ENCODE measurements around the gene RASA3. TPM values are rescaled to one million over a fixed set of nuclear protein-coding genes. Genes with fewer than 3 reads are reported as not detected.
"Not testable (repeated sequence)": the region's sequence is repeated elsewhere in the genome, so short reads cannot be mapped to it uniquely, and the experiment has no call there.

Gene RASA3
- total RNA-seq, 1 experiment from 2014 or later, result 58.6 TPM

DNA sequence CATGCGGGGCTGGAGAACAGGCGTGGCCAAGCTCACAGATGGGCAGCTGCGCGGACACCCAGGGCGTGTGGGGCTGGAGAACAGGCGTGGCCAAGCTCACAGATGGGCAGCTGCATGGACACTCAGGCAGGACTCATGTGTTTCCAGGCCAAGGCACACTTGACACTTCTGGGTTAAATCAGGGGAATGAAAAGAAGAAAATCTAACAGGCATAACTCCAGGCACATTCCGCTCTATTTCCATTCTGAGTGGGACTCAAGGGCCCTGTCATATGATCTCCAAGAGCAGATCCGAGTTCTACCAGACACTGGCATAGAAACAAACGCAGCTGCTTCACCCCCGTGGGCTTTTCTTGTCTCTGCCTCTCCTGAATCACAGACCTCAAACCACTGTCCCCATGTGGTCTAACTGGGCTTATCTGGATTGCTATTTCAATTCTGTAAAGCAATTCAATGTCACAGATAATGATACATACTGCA lies 141.2 kb downstream of the RASA3 start:
- DNase-seq (ENCODE audit: low read depth), result peak; percentile 91

DNA sequence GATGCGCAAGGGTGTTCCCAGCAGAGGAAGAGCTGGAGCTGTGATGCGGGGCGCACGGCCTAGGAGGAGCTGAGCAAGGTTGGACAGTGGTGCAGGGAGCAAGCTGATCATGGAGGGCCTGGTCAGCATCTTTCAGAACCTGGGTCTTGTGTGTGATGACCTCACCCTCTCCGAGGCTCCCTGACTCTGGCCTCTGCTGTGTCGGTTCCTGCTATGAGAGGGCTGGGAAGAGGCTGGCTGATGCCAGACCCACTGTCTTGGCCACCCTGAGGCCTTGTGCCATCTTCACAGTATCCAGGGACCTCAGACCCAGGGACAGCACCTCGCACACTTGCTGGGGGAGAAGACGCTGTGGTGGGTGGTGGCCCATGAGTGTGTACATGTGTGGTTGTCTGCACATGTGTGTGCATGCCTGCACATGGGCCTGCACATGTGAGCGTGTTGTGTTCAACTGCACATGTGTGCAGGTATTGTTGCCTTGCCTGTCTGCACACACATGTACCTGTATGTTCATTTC lies 142.0 kb downstream of the RASA3 start:
- no peak for DNase-seq (ENCODE audit: low read depth)

DNA sequence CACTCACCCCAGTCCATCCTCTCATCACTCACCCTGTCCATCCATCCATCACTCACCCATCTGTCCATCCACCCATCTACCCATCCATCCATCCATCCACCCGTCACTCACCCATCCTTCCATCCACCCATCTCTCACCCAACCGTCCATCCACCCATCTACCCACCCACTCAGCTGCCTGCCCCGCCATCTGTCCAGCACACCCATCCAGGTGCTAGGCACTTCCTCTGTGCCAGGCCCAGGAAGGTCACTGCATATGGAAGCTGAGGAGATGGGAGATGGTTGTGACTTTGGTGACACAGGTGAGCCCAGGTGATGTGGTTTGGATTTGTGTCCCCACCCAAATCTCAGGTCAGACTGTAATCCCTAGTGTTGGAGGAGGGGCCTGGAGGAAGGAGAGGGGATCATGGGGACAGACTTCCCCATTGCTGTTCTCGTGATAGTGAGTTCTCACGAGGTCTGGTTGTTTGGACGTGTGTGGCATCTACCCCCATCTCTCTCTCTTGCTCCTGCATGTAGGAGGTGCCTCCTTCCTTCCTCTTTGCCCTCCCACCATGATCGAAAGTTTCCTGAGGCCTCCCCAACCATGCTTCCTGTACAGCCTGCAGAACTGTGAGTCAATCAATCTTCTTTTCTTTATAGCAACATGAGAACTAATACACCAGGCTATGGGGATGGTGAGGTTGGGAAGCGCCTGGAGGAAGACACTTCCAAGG lies 142.7 kb downstream of the RASA3 start:
- DNase-seq (ENCODE audit: low read depth), result no peak

DNA sequence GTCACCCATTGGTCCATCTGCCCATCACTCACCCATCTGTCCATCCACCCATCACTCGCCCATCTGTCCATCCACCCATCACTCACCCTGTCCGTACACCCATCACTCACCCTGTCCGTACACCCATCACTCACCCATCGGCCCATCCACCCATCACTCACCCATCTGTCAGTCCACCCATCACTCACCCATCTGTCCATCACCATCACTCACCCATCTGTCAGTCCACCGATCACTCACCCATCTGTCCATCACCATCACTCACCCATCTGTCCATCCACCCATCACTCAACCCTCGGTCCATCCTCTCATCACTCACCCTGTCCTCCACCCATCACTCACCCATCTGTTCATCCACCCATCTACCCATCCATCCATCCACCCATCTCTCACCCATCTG lies 143.6 kb downstream of the RASA3 start:
- DNase-seq (ENCODE audit: low read depth), result not testable (repeated sequence)

DNA sequence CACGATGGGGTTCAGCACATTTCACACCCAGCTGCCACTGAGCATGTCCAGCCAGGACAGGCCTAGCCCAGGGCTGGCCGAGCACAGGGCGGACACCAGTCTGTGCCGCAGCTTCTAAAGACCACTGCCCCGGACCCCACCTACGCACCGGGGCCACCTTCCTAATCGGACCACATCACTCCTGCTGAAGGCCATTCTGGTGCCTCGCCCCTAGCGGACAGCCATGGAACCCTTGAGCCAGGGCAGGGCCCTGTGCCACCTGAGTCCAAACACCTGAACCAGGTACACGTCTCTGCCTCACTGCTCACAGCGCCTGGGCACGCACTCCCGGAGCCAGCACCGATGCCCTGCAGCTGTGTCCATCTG lies 150.1 kb downstream of the RASA3 start:
- no peak for DNase-seq (ENCODE audit: low read depth)

DNA sequence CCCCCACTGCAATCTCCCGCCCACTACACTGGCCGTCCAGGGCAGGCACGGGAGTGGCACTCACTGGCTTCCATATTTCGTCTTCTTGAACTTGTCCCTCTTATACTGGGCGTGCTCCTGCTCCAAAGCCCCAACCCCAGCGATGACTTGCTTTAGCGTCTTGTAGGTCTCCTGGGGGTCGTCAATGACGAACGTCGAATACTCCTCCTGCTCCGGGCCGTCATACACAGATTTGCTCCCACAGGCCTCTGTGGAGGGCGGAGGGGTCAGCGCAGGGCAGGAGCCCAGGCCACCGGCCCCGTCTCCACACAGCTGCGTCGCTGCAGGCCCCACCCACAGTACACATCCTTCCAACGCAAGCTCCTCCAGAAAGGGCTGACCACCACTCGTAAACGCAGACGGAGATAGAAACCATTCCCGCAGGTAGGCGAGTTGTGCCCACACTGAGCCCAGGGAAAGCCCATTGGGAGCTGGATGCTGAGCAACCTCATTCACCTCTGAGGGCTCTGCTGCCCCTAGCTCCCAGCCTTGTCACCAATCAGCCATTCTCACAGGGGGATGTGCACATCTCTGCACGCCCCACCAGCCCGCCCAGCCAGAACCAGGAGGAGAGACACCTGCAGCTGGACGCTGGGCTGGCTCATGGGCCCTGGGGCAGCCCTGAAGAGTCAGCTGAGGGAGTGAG lies 150.7 kb downstream of the RASA3 start:
- no peak for DNase-seq (ENCODE audit: low read depth)

DNA sequence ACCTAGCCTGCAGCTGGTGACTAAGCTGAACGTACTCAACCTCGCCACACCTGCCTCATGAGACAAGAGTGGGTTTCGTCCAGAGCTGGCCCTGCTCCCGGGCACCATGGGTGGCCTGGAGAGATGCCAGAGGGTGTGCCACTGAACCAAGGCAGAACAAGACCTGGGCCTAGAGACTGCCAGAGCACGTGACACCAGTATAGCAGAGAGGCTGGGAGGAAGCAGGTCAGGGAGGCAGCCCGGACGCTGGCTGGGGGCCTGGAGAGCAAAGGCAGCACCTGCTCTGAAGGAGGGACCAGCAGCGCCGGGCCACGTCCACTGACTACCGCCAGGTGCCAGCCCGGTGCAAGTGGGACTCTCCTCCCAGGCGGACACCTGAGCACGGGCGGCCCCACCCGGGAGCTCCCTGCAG lies 151.2 kb downstream of the RASA3 start:
- DNase-seq (ENCODE audit: low read depth), result peak; percentile 49

DNA sequence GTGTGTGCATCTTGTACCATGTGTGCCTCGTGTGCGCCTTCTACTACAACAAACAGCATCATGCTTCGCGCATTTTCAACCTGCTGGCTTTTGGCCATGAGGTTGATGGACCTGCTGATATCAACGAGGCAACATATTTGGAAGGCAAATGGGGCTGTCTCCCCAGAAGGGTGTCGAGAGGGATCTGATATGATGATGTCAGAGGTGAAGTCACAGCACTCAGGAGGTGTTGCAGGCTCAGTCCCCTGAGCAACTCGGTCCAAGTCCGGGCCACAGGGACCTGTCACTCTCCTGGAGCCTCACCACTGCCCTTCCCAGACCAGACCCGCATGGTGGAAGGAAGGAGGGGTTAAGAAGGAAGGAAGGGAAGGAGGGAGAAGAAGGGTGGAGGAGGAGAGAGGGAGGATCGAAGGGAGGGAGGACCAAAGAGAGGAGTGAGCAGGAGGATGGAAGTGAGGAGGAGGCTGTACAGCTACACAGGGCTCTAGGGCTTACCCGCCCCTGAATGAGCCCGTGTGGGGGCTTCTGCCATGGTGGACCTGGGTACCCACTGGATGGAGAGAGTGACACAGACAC lies 151.8 kb downstream of the RASA3 start:
- no peak for DNase-seq (ENCODE audit: low read depth)

DNA sequence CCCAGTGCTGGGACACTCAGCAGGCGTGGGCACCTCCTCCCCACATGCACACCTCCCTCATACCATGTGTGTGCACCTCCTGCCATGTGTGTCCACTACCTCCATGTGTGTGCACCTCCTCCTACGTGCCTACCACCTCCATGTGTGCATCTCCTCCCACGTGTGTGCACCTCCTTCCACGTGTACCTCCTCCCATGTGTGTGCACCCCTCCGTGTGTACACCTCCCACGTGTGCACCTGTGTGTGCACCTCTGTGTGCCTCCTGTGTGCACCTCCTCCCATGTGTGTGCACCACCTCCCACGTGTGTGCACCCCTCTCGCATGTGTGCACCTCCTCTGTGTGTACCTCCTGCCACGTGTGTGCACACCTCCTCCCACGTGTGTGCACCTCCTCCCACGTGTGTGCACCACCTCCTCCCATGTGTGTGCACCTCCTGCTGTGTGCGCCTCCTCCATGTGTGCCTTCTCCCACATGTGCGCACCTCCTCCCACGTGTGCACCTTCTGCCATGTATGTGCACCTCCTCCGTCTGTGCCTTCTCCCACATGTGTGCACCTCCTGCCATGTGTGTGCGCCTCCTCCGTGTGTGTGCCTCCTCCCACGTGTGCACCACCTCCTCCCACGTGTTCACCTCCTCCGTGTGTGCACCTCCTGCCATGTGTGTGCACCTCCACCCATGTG lies 152.5 kb downstream of the RASA3 start:
- no peak for DNase-seq (ENCODE audit: low read depth)

DNA sequence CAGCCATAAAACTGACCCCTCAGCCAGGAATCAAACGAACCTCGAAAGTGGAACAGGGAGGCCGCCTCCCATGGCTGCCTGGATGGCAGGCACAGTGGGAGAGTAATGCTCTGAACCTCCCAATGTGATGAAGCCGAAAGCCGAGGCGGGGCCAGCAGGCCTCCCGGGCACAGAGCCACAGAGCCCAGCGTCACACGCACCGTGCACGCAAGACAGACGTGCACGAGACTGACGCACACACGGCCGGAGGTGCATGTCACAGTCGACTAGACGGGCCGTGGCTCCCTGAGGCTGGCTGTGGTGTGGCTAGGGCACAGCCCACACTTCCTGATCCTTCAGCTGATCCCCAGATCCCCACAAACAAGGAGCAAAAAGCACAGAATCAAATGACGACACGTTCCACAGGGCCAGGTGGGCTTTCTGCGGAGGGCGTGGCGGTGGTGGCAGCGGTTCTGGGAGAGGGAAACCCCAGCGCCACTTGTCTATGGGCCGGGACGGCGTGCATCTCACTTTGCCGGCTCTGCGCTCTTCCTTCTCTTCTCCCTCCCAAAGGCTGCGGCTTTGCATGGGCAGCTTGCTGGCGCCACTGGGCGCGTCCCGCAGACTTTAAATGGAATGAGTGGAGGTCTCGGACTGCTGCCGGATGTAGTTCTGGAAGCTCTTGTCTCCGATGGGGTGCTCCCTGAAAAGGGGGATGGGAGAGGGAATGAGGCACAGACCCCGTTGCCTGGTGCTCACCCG lies 153.5 kb downstream of the RASA3 start:
- DNase-seq (ENCODE audit: low read depth), result no peak

DNA sequence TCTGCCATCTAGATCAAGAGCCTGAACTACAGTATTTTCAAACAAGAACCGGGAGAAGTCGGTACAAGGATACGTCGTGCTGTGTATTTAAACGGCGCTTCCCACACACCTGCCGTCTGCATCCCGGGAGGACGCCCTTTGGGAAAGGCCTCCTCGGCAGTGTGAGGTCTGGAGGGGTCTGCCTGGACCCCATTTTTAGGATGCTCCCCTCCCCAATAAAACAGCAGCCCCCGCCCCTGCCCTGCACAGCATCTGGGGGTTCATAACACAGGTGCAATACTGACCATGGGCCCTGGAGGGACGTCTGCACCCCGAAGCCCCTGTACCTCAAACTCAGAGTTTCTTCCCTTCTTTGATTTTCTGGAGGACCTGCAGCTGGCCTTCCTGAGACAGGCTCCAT lies 154.4 kb downstream of the RASA3 start:
- DNase-seq (ENCODE audit: low read depth), result no peak

DNA sequence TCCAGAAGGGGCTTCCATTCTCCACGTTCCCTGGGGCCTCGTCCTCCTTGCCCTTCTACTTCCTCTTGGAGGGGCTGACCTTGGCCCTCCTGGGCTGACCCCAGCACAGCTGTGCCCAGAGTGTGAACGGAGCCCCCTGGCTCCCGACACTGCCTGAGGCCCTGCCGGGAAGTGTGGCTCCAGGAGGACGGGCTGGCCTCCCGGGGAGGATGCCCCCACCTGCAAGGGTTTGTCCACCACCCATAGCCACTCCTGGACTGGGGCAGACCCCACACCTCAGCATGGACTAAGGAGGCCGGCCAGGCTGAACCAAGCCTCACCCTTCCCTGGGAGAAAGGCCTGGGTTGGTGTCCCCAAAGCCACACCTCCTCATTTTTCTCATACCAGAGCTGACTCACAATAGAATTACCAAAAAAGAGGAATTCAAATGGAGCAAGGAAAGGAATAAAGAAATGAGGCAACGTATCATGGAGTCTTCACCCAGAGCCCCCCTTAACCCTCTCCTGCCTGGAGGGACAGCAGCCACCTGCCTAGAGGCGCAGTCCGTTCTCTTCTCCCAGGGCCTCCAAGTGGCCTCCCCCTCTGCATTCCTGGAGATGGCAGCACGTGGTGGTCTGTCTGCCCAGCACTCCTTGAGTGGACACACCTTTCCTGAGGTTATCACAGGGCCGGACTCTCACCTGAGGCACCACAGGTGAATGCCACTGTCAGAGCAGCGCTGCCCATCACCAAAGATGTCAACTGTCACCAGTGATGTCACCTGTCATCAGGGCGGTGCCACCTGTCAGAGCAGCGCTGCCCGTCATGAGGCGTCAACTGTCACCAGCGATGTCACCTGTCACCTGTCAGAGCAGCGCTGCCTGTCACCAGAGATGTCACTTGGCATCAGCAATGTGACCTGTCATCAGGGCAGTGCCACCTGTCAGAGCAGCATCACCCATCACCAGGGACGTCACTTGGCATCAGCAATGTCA lies 155.4 kb downstream of the RASA3 start:
- peak; percentile 77 for DNase-seq (ENCODE audit: low read depth)

DNA sequence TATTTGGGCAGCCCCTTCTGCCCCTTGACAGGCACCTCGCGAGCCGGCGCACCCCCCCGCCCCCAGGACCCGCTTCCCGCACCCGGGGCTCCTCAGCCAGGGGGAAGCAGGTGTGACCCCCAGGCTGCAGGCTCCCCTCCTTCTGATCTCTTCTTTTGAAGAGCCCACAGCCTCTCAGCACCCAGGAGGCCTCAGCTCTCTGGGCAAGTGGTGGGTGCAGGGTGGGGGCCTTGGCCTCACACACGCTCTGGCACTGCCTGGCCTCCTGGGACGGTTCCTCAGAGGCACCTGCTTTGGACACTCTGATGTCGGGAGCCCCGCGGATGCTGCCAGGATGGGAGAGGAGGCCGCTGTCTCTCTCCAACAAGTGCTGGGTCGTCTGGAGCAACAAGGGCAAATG lies 157.0 kb downstream of the RASA3 start:
- no peak for DNase-seq (ENCODE audit: low read depth)

DNA sequence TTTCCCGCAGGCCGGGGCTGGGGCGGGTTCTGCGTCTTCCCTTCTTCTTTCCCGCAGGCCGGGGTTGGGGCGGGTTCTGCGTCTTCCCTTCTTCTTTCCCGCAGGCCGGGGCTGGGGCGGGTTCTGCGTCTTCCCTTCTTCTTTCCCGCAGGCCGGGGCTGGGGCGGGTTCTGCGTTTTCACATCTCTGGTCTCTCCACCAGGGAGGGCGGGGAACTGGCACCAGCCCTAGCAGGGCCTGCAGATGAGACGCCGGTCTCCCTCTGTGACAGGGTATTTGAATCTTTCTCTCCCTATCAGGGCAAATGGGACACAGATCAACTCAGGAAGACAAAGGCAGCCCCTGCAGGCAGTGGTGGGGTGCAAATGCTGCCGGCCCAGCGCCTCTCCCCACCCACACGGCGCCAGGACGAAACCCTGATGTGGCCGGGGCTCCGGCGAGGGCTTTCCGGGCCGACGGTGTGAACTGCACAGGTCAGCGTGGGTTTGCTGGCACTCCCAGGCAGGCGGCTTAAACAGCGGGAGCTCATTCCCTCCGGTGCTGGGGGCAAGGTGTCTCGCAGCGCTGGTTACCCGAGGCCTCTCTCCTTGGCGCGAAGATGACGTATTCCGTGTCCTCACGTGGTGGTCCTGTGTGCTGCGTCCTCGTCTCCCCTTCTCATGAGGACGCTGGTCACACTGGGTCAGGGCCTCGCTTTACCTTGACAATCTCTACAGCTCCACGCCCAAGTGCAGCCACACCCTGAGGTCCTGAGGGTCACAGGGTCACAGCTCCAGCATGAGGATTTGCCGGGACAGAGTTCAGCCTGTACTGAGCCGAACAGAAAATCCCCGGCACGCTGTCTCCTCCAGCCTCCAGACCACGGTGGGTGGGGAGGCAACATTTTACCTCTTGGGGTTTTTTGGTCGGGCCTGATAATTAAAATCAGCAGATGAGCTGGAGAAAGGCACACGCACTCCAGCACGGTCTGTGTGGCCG lies 157.8 kb downstream of the RASA3 start:
- DNase-seq (ENCODE audit: low read depth), result no peak

DNA sequence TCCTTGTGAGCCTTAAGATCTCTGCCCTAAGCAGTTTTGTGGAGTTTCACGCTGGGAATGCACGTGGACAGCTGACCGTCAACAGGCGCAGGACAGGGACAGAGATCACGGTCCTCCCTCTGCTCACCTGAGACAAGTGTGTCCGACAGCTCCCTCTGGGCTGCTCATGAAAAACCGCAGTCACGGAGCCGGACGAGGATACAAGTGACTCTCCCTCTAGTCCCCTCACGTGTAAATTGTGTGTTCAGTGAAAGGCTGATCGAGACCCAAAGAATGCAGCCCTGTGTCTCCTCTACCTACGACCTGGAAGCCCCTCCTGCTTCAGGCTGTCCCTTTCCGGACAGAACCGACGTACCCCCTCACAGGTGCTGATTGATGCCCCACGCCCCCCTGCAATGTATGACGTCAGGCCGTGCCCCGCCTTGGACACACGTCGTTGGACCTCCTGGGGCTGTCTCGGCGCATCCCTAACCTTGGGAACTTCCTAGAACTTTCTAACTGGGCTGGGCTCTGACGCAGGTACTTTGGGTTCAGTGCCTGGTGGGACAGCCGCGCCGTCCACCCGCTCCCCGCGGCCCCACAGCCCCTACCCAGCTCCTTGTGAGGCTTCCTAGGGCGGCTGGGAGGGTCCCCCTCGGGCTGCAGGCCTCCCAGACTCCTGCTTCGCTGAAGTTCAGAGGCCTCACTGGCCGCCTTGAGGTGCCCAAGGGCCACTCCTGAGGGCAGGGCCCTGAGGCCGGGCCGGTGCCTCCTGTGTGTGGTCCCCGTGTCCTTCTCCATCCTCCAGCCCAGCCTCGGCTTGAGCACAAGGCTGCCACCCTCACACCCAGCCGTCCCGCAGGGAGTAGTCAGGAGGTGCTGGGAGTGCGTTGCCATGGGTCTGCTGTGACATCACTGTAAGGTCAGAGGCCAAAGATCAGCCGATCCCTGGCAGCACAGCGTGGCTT lies 158.9 kb downstream of the RASA3 start, which contains the start of gene C13orf46:
Gene C13orf46, minus strand, starts transcription at position 859 of the 947 bp plus-strand sequence. Its CDS starts 79 bp downstream, at position 780.
- no peak for DNase-seq (ENCODE audit: low read depth)

DNA sequence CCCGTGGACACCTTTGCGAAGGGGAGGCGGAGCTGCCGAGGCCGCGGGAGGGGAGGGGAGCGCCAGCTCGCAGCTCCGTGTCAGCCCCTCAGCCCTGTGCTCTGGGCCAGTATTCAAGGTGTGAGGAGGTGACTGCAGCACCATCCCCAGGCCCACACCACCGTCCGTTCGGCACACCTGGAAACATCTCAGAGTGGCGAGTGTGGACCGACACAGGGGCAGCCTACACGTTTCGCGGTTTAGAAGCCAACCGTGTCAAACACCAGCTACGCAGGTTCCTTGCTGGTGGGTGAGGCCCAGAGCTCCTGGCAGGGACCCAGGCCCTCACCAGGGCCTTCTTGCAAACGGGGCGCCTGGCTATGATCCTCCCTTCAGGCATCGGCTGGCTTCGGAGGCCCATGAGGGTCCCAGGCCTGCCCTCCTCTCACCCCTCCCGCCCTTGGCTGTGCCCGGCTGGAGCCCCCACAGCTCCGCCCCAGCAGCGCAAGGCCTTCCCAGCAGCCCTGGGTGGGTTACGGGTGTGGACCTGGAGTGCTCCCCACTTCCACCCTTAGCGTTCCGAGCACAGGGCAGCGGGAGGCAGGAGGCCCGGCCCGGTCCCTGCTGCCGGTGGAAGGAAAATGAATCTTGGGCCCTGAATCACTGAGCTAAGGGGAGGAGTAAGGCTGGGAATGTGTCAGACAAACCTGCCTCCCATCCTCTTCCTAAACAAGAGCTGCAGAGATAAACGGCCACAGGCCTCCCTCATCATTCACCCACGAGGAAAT lies 159.8 kb downstream of the RASA3 start:
- no peak for DNase-seq (ENCODE audit: low read depth)
